Measurements from ENCODE around the gene WDPCP. TPM values are rescaled to one million over a fixed set of nuclear protein-coding genes. Genes with fewer than 3 reads are reported as not detected.
"Not testable (repeated sequence)": the region's sequence is repeated elsewhere in the genome, so short reads cannot be mapped to it uniquely, and the experiment has no call there.

The WDPCP gene, protein sequence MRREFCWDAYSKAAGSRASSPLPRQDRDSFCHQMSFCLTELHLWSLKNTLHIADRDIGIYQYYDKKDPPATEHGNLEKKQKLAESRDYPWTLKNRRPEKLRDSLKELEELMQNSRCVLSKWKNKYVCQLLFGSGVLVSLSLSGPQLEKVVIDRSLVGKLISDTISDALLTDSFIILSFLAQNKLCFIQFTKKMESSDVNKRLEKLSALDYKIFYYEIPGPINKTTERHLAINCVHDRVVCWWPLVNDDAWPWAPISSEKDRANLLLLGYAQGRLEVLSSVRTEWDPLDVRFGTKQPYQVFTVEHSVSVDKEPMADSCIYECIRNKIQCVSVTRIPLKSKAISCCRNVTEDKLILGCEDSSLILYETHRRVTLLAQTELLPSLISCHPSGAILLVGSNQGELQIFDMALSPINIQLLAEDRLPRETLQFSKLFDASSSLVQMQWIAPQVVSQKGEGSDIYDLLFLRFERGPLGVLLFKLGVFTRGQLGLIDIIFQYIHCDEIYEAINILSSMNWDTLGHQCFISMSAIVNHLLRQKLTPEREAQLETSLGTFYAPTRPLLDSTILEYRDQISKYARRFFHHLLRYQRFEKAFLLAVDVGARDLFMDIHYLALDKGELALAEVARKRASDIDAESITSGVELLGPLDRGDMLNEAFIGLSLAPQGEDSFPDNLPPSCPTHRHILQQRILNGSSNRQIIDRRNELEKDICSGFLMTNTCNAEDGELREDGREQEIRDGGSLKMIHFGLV
- total RNA-seq: 1 to 10 TPM; 3.1 to 3.7 TPM
- long read RNA-seq, partial matches to known transcripts: 1 of 5 reads
- long read RNA-seq, other reads (novel, unspliced or antisense): 4 of 5 reads

DNA sequence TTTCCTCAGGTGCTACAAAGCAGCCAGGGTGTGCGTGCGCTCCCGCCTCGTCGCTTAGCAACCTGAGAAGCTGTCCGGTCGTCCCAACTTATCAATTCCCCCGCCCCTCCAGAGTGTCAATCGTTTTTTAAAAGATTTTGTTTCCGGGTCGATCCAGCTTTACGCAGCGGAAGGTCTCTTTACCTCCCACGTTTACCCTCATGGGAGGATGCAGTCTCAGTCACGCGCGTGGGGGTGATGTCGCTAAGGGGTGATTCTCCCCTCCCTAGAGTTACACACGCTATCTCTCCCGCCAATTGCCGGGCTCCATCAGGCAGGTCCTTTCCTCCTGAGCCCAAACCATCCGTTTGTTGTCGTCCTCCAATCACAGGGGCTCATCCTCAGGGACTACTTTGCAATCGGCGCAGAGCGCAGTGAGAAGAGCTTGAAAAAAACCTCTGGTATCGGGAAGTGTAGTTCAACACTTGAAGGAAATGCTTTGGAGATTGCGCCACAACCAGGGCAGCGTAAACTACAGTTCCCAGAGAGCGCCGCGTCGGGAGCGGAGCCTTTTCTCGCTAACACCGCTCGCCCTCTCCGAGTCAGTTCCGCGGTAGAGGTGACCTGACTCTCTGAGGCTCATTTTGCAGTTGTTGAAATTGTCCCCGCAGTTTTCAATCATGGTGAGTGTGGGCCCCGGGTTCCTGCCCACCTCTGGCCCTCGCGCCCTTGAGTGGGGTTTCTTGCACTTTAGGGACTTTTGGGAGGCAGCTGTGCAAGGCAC, at the start of gene WDPCP, which contains the start of gene MDH1:
Gene WDPCP (minus strand): TSS at position 93 of the 763 bp plus-strand sequence. CDS start 206 bp downstream, outside the sequence.
Gene MDH1 (plus strand): TSS at position 579 of the 763 bp plus-strand sequence. CDS start 81 bp downstream, at position 660.
- DNase-seq (peak; percentile 94 to 96), ATAC-seq (peak; percentile 93)
- intact Hi-C loops (cut with DNase I, micrococcal nuclease): loop anchor here in 1 of 2 donors (5.0 kb wide), 1 partner anchor 254 kb away; the partner anchor contains the start of gene UGP2

DNA sequence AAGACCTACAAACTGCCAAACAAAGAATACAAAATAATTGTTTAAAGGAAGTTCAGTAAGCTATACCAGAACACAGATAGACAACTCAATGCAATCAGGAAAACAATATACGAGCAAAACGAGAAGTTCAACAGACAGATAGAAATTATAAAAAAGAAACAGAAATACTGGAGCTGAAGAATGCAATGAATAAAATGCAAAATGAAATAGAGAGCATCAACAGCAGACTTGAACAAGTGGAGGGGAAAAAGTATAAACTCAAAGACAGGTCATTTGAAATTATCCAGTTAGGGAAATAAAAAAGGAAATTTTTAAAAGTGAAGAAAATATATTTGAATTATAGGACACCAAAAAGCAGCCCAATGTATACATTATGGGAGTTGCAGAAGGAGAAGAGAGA, 44.1 kb upstream of the WDPCP start:
- intact Hi-C loops (cut with DNase I, micrococcal nuclease): no loop called here
- DNase-seq (no peak), ATAC-seq (no peak)

DNA sequence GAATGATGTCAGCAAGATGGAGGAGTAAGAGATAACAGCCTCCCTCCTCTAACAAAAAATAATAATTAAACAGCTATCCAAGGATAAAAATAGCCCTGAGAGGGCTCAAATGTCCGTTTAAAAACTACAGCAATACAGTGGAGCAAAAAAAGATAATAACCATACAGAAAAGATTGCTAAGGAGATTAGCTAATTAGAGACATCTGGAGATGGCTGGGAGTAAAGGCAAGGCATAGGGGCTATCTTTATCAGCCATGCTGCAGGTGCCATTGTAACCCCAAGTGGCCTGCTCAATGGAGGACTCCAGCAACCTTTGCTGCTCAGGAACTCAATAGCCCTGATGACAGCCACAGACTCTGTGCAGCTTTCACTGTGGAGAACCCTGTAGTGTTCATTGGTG, 43.2 kb upstream of the WDPCP start:
- ATAC-seq (no peak), DNase-seq (no peak)
- intact Hi-C loops (cut with DNase I, micrococcal nuclease): no loop called here

DNA sequence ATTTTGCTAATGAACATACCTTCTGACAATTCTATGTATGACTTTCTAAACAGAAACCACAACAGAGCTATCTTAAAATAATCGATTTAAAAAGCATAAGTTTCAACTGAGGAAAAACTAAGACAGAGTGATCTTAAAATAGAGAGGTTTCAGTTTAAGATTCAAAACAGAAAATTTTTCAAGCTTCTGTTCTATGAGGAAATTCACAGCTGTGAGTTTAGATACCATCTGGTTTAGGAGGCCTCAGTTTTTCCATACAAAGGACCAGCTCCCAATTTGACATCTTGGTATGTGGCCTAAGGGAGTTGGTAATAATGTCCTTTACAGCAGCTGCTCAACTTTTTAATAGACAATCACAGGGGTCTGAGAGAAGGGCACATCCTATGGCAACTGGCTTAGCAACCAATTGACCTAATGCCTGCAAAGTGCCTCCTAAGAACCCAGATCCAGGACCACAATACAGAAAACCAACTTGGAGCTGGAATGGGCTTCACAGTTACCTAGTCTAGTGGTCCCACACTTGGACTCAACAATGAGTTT, 40.2 kb upstream of the WDPCP start:
- DNase-seq: no peak
- intact Hi-C loops (cut with DNase I, micrococcal nuclease): no loop called here
- no peak for ATAC-seq

DNA sequence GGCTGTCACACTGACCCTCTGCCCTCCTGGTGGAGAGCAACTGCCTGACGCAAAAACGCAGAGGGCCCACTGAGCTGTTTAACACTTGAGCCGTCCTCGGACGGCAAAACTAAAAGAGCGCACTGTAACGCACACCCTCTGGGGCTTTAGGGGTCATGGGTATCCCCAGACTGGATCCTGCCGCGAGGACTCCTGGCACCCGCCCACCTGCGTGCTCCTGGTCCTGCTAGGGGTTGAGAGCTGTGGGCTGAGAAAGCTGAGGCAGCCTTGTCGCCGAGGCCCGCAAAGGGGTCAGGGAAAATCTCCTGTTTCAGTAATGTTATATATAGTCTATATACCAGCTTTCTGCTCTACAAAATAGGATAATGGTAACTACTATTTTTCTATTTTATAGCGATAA, 39.6 kb upstream of the WDPCP start:
- intact Hi-C loops (cut with DNase I, micrococcal nuclease): no loop called here
- DNase-seq: no peak
- ATAC-seq: no peak

DNA sequence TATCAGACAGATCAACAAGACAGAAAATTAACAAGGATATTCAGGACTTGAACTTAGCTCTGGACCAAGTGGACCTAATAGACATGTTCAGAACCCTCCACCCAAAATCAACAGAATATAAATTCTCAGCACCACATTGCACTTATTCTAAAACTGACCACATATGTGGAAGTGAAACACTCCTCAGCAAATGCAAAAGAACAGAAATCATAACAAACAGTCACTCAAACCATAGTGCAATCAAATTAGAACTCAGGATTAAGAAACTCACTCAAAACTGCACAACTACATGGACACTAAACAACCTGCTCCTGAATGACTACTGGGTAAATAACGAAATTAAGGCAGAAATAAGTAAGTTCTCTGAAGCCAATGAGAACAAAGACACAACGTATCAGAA, 35.5 kb upstream of the WDPCP start:
- ATAC-seq; intact Hi-C loops (cut with DNase I, micrococcal nuclease); DNase-seq: not testable (repeated sequence)

DNA sequence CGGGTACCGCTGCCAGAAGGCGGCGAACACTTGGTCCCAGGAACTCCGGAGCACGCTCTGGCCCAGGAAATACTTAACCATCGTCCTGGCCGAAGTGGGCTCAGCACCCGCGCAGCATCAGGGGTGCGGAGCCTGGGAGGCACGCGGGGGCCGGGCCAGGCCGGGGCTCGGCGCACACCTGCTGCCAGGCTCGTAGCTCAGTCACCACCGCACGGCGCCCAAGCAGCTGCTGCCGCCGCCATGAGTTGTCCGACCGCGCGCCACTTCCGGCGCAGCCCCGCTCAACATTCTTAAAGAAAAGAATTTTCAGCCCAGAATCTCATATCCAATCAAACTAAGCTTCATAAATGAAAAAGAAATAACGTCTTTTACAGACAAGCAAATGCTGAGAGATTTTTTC, 34.5 kb upstream of the WDPCP start:
- DNase-seq: no peak
- ATAC-seq: no peak
- intact Hi-C loops (cut with DNase I, micrococcal nuclease): no loop called here

DNA sequence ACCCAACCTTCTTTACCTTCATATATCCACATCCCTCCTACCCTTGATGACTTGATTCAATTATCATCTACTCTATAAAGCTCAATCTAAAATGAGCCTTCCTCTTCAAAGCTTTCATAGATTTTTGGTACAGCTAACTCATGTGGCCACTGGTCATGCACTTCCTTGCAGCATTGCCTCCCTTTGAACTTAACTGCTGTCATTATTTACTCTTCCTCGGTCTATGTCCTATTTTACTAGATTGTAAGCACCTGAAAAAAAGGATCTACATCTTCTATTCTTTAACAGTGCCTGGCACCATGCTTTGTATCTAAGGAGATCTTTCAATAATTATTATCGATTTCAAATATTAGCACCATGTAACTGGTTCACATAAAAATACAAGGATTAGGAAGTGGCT, 31.1 kb upstream of the WDPCP start:
- intact Hi-C loops (cut with DNase I, micrococcal nuclease): no loop called here
- DNase-seq (no peak), ATAC-seq (no peak)

DNA sequence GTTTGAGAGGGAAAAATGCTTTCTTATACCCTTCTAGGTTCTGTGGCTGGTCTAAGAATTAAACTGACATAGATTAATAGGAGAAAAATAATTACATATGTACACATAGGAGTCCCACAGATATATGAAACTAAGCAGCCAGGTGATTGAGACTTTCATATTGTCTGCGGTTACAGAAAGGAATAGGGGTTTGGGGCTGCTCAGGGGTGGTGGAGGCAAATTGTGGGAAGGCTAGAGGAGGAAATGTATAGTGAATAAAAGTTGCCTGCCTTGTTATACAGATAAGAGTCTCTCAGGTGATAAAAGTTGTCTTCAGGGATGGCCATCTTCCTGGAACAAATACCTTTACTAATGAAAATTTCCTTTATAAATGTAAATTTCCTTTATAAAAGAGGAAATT, 29.1 kb upstream of the WDPCP start:
- no peak for ATAC-seq
- DNase-seq: no peak
- intact Hi-C loops (cut with DNase I, micrococcal nuclease): no loop called here

DNA sequence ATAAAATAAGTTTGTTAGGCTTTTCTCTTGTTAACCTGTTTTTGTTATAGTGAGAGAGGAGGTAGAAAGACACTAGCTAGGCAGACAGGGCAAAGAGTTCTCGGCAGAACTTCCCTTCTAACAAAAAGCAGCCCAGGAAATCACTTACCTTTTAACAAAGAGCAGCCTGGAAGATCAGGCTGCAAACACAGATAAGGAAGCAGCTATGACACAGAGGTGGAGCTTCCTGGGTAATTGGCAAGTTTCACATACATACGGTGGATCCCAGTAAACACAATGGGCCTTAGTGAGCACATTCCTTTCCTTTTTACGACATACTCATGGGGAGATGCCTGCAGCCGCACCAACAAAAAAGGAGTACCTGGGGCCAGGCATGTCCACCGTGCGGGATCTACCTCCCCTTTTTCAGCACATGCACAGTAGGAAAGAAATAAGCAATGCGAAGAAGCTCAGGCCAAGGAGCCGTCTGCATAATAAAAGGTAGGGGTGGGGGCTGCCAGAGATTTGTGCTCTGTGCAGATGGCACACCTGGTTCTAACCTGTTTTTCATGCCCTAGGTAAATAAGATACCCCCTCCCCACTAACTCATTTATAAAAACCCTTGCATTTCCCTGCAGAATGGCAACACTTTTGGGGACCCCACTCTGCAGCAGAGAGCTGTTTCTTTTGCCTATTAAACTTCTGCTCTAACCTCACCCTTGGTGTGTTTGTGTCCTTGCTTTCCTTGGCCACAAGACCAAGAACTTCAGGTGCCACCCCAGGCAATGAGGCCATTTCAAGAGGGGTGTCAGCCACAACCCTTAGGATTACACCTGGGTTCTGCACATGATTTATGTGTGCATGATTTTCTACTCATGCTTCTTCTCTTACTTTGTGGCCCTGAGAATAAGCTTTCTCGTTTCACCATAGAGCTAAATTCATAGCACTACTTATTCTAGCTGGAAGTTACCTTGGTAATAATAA, 27.0 kb upstream of the WDPCP start:
- intact Hi-C loops (cut with DNase I, micrococcal nuclease): no loop called here
- no peak for DNase-seq
- peak; percentile 57 for ATAC-seq

DNA sequence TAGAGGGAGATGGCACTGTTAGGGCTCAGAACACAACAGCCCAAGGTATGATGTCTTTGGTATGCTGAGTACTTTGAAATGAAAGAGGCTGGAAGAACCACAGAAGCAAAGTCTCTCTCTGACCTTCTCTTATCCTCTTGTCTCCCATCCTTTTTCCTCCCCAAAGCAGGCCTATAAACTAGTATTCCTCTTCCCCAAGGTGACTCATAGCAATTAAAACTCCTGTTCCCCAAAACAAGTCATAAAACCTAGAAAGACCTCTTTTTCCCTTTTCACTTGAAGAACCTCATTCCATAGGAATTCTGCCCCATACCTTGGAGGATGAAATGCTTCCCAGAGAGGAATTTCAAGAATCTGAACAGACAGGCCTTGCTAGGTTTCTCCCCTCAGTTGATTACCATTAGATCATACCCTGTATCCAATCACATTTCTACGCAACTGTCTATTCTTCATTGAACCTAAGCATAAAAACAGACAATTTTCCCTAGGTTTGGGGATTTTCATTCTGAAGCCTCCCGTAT, 26.2 kb upstream of the WDPCP start:
- ATAC-seq: no peak
- intact Hi-C loops (cut with DNase I, micrococcal nuclease): no loop called here
- no peak for DNase-seq

DNA sequence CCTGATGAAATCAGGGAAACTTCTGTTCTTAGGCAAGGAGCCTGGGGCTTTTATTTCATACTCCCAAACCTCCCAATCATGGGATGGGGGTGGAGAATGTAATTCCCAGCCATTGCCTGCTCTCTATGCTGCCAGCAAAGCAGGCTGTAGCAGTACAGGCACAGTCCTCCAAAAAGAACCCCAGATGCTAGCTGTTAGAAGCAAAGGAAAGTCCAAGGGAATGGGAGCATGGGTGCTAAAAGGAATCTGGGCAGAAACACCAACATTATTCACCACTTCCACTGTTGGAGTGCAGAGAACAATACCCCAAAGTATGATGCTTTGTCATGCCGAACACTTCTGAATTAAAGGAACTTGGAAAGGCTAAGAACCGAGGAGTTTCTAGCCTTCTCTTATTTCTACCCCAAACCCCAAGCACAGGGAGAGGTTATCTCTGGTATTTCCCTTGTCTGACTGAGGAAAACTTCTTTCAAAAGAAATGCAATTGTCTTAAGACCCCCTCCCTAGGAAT, 25.2 kb upstream of the WDPCP start:
- intact Hi-C loops (cut with DNase I, micrococcal nuclease): no loop called here
- no peak for DNase-seq
- no peak for ATAC-seq

DNA sequence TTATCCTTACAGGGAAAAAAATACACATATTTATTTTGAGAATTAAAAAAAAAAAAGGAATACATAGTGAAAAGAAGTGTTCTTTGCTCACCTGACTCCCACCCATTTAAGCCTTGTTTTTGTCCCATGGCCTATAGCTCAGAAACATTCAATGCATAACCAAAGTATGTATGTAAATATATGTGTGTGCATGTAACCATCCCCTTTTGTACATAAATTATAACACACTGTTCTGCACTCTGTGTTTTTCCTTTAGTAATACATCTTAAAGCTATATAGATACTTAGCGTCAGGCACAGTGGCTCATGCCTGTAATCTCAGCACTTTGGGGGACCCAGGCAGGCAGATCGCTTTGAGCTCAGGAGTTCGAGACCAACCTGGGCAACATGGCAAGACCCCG, 22.2 kb upstream of the WDPCP start:
- intact Hi-C loops (cut with DNase I, micrococcal nuclease): no loop called here
- no peak for DNase-seq
- ATAC-seq: no peak

DNA sequence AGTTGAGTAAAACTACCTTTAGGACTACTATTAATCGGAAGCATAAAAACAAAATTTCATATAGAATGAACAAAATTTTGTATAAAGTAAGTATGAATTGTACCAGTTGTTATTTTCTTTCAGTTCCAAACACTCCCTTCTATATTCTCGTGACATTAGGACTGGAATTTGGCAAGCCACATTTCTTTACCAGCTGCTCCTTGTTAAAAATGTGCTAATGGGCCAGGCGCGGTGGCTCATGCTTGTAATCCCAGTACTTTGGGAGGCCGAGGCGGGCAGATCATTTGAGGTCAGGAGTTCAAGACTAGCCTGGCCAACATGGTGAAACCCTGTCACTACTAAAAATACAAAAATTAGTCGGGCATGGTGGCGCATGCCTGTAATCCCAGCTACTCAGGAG, 20.6 kb upstream of the WDPCP start:
- DNase-seq; intact Hi-C loops (cut with DNase I, micrococcal nuclease); ATAC-seq: not testable (repeated sequence)

DNA sequence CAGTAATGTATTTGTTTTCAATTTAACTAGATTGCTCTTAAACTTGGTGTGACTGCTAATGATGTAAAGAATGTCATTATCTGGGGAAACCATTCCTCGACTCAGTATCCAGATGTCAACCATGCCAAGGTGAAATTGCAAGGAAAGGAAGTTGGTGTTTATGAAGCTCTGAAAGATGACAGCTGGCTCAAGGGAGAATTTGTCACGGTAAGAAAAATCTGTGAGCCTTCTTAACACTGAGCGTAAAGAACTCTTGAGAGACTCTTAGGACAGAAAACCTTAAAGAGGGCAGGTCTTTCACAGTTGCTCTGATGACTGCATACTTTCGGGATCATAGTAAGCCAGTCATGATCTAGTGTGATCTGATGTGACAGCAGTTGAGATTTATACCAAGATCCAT, 16.4 kb upstream of the WDPCP start:
- no peak for DNase-seq
- no peak for ATAC-seq
- intact Hi-C loops (cut with DNase I, micrococcal nuclease): no loop called here

DNA sequence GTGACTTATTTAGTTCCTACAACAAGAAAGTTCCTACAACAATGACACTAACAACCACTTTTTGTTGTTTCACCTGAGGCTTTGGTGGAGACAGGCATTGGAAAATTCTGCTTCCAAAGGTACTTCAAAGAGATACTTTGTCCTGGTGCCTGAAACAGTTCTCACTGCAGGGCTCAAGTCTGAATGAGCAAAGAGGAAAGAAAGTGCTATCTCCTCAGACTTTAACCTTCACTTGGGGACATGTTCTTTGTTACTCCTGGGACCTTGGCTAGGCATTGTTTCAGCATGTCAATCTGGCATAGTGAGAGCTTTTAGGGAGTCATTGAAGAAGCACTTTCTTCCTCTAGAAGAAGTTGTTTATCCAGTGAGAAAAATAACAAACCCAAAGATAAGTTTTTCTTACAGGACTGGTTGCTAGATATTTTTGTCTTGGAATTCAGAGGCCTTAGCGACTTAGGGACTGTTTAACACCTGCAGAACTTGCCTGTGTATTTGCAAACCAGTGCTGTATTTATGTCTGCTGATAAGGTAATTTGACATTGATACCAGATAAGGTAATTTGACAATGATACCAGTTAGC, 12.7 kb upstream of the WDPCP start:
- ATAC-seq (no peak), DNase-seq (no peak)
- intact Hi-C loops (cut with DNase I, micrococcal nuclease): no loop called here

DNA sequence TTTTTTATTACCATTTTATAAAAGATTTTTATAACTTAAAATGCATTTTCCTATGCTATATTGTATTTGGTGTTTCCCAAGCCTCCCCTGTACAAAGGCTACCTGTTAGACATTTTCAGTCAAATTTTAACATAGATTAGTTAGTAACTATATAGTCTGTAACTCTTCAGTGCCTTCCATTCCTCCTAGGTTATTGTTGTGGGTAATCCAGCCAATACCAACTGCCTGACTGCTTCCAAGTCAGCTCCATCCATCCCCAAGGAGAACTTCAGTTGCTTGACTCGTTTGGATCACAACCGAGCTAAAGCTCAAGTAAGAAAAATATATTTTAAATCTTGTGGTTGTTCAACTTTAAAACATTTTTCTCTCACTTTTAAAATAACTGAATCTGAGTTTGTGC, 10.7 kb upstream of the WDPCP start:
- DNase-seq (no peak), ATAC-seq (no peak)
- intact Hi-C loops (cut with DNase I, micrococcal nuclease): no loop called here
